ENCODE results near the gene MCM10. TPM values are rescaled to one million over a fixed set of nuclear protein-coding genes. Genes with fewer than 3 reads are reported as not detected.
"Not testable (repeated sequence)": the region's sequence is repeated elsewhere in the genome, so short reads cannot be mapped to it uniquely, and the experiment has no call there.

Gene MCM10
- 0.33 TPM for total RNA-seq

DNA sequence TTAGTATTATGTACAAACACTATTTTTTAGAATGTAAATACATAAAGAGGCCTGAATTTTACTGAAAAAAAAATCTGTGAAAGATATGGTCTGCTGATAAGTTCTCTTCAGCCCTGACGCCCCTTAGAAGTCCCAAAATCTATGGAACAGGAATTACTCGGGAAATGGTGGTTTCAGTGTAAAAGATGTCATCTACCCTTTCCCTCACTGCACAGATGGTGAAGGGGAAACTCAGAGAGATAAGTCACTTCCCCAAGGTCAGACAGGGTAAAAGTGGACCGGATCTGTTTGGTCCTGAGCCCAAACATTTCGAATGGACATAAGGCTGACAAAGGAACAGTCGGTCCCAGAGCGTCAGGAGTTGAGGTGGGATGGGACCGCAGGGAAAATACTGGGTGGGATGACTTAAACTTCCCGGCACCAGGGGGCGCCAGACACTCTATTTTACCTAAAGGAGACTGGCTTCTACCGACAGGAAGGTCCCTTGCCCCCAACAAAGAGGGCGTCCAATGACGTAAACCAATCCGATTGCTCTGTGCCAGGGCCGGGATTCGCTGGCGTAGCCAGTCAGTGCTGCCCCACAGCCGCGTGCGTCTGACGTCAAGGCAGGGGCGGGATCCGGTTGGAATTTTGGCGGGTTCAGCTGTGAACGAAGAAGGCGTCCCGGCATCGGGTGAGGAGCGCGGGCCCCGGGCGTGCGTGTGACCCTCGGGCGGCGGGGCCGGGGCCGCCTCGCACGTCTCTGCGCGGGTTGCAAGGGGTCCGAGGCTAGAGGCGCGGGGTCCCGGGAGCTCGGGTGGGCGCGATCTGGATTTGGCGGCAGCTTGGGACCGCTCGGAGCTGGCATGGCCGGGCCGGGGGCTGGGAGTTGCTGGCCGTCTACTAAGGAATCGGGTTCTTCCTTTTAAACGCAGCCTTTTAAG lies at the start of gene MCM10:
MCM10 (plus strand) TSS at position 625 of the 923 bp plus-strand sequence. CDS start 2,645 bp downstream, outside the sequence.
- DNase-seq (ENCODE audit: low spot score): peak; percentile 99
- ATAC-seq: peak; percentile 98

DNA sequence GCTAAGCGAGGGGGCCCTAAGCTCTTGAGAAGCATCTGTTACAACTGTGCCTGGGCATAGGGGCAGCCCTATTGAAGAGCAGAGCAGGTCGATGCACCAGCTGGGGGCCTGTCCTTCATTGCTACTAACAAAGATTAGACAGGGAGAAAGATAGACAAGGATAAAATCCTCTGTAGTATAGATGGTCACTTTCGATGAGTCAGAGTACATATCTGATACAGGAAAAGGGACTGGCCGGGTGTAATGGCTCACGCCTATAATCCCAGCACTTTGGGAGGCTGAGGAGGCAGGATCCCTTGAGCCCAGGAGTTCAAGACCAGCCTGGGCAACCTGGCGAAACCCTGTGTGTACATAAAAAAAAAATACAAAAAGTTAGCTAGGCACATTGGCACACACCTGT lies 47.8 kb upstream of the MCM10 start:
- ATAC-seq (no peak), DNase-seq (ENCODE audit: low spot score) (no peak)

DNA sequence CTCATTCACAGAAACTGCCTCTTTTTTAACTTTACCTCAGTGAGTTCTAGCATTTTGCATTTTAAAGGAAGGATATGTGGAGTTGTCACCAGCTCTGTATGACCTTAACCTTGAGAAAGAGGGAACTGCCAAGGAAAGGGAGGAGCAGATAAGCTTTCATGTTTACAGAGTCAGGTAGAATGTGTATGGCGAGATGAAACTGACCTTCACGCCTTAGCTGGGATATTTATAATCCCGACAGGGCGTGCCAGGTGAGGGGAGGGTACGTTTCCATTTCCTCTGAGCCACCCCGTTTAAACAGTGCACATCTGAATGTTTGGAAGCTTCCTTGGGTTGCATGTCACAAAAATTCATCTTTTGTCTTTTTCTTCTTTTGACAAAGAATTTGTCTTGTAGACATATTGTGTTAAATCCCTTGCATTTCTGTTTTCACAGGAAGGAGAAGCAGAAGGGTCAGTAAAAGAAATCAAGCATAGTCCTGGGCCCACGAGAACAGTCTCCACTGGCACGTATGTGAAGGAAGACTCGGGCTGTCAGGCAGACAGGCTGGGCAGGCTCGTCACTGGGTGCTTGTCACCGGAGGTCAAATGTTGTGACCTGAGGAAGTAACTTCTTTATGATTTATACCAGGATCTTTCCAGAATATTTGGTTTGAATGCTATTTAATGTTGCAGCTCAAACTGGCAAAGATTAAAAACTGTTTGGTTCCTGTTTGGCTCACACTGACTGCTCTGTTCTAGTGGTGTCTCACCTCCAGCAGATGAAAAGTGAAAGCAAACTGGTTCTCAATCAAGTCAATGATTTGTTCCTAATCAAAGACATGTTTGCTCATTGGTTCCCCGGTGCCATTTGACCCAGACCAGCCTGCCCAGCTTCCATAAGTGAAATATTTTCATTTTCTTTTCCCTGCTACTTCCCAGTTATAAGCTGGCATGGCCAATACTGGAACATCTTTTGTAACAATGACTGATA lies 45.2 kb upstream of the MCM10 start:
- peak; percentile 86 for ATAC-seq
- DNase-seq (ENCODE audit: low spot score): no peak

DNA sequence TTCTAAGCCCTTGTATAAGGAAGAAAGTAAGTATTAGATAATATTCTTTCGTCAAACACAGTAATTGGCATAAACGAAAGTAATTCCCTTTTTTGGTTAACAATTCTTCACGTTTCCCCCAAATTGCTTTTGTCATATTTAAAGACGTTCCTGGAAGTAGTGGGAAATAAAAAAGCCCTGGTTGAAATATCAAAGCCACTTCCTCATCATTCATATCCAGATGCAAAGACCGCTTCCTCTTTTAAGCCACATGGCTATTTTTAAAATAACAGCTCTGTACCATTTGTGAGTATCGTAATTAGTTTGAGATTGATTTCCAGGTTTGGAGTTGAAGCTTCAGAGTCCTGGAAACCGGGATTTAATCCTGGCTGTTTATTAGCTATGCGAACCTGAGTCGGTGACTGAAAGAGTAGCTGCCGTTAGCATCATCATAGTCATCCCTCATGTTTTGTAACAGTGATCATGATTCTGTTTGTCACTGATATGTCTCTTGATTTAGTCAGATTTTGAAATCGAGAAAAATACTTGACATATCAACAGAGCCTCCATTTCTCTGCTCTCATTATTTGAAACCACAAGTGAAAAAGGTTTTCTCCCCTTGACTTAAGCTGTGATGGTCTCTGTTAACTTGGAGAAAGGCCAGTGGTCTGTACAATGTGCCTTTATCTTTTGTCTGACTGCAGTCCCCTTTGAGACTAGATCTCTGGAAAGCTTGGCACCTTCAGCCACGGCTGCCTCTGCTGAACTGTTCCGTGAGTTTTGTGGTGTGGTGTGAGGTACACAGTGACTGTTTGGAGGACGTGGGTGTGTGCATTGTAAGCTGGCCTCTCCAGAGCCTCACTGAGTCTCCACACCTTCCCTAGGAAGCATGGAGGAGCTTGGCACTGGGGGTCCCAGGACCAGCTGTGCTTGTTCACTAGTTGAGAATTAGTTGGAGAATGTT lies 43.2 kb upstream of the MCM10 start:
- ATAC-seq: no peak
- DNase-seq (ENCODE audit: low spot score): no peak

DNA sequence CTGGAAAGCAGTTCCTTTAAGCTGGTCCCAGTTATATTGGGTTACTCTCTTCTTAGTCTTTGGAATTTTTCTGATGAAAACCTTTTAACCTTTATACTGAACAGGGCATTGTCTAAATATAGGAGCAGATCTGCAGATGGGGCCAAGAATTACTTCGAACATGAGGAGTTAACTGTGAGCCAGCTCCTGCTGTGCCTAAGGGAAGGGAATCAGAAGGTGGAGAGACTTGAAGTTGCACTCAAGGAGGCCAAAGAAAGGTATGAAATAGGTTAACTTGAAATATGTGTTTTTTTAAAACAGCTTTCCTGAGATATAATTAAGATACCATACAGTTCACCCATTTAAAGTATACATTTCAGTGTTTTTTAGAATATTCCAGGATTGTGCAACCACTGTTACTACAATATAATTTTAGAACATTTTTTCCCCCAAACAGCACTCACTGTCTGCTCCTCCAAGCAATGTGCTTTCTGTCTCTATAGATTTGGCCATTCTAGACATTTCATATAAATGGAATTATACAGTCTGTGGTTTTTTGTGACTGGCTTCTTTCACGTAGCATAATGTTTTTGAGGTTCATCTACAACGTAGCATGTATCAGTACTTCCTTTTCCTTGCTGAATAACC lies 42.5 kb upstream of the MCM10 start:
- DNase-seq (ENCODE audit: low spot score) (no peak), ATAC-seq (no peak)

DNA sequence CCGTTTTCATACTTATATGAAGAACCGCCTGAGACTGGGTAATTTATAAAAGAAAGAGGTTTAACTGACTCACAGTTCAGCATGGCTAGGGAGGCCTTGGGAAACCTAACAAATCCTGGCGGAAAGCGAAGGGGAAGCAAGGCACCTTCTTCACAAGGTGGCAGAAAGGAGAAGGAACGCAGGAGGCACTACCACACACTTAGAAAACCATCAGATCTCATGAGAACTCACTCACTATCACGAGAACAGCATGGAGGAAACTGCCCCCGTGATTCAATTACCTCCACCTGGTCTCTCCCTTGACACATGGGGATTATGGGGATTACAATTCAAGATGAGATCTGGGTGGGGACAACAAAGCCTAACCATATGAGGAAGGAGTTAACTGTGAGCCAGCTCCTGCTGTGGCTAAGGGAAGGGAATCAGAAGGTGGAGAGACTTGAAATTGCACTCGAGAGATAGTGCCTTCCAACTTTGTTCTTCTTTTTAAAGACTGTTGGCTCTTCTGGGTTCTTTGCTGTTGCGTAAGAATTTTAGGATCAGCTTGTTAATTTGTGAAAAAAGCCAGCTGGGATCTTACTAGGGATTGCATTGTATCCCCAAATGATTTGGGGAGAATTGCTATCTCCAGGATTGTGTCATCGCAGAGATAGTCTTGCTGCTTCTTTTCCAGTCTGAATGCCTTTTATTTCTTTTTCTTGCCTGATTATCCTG lies 40.4 kb upstream of the MCM10 start:
- ATAC-seq: no peak
- DNase-seq (ENCODE audit: low spot score): no peak

DNA sequence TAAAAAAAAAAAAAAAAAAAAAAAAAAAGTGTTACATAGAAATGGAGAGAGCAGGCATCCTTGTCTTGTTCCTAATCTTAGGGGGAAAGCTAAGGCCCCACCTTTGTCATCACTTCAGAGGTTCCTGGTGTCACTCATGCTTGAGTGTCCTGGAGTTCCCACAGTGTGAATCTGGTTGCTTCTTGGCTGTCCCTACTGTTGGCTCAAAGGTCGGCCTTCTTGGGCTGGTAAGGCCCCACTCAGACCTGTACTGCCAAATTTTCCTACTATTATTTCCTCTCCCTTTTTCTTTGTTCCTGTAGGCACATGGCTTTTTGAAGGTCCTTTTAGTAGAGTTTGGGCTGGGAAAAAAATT lies 39.9 kb upstream of the MCM10 start:
- ATAC-seq (peak; percentile 91), DNase-seq (ENCODE audit: low spot score) (no peak)

DNA sequence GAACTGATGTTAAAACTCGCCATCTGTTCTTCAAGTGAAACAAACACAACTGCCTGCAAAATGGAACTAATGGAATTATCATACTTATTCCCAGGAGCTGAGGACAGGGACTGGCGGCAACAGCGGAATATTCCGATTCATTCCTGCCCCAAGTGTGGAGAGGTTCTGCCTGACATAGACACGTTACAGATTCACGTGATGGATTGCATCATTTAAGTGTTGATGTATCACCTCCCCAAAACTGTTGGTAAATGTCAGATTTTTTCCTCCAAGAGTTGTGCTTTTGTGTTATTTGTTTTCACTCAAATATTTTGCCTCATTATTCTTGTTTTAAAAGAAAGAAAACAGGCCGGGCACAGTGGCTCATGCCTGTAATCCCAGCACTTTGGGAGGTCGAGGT lies 24.7 kb upstream of the MCM10 start:
- no peak for DNase-seq (ENCODE audit: low spot score)
- no peak for ATAC-seq

DNA sequence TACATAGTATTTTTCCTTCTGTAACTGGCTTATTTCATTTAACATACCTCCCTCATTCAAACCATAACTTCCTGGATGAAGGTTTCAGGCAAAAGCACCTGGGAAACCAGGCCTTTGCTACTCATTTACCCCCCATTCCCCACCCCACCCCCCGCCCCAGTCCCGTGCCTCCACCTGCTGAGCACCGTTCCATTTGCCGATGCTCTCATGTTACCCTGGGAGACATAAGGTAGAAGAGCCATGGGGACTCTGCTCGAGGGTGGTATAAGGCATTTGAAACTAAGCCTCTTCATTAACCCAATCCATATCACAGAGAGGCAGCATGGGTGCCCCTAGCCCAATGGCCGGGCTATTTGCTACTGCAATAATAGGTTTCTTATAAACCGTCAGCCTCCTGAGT lies 22.2 kb upstream of the MCM10 start:
- DNase-seq (ENCODE audit: low spot score): no peak
- ATAC-seq: no peak

DNA sequence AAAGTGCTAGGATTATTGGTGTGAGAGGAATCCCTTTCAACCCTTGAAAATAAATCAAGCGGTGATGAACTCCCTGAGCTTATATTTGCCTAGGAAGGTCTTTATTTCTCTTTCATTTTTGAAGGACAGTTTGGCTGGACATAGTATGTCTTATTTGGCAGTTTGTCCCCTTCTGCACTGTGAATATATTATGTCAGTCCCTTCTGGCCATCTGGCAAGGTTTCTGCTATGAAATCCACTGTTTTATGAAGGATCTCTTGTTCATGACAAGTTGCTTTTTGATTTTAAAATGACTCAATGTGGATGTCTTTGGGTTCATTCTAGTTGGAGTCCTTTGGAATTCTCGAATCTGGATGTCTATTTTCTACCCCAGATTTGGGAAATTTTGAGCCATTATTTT lies 21.7 kb upstream of the MCM10 start:
- no peak for DNase-seq (ENCODE audit: low spot score)
- no peak for ATAC-seq

DNA sequence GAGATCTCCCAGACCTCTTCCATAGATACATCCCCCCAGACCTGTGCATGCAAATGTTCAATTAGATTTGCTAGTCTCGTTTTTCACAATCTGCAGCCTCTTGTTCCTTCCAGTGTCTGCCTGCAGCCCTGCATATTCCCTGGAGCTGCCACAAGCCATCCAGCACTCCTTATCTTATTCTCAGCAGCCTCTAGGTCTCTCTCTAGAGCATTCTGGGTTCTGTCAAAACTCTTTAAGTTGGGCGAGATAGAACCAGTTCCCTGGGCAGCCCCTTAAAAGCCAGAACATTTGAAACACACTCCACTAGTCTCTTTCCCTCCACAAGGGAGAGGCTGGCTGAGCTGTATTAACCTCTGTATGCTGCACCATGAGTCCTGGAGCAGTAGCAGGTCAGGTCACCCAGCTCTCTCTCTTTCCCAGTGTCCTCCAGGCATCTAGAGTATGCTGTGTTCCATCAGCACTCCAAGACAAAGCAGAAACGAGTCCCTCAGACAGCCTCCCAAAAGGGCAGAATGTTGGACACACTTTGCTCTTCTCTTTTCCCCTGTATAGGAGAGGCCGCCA lies 20.6 kb upstream of the MCM10 start:
- DNase-seq (ENCODE audit: low spot score) (no peak), ATAC-seq (no peak)

DNA sequence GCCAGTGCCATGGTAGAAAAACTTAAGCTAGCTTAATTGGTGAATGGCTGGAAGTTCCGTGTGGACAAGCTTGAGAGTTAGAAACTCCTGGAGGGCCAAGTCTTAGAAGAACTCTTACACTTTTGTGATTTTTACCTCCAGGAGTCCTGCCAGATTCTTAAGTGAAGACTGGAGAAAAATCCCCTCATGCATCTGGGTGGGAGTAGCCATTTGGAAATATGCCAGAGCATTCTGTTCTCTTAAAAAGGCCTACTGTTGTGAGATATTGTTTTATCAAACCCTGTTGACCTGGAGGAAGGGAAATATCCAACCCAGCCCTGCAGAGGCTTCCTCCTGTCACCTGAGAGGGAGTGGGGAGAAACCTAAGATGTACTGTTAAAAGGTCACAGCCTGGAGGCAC lies 17.6 kb upstream of the MCM10 start:
- ATAC-seq (no peak), DNase-seq (ENCODE audit: low spot score) (no peak)

DNA sequence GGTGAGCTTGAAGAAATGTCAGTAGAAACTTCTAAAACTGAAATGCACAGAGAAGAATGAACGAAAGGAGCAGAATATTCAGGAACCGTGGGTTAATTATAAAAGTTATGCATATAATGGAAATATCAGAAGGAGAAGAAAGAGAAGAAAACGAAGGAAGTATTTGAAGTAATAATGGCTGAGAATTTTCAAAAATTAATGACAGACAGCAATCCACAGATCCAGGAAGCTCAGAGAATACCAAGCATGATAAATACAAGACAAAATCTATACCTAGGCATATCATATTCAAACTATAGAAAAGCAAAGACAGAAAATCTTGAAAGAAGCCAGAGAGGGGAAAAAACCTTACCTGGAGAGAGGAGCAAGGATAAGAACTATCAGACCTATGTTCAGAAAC lies 16.5 kb upstream of the MCM10 start:
- no peak for DNase-seq (ENCODE audit: low spot score)
- ATAC-seq: no peak

DNA sequence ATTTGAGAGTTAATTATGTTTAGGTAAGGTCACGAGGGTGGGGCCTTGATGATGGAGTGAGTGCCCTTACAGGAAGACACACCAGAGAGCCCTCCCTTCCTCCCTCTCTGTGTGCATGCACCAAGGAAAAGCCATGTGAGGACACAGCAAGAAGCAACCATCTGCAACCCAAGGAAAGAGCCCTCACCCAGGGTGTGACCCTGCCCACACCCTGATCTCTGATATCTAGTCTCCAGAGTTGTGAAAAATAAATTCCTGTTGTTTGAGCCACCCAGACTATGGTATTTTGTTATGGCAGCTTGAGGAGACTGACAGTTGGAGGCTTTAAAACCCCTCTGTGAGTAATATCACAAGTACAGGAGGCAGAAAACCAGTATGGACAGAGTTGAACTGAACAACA lies 15.0 kb upstream of the MCM10 start:
- no peak for ATAC-seq
- DNase-seq (ENCODE audit: low spot score): no peak

DNA sequence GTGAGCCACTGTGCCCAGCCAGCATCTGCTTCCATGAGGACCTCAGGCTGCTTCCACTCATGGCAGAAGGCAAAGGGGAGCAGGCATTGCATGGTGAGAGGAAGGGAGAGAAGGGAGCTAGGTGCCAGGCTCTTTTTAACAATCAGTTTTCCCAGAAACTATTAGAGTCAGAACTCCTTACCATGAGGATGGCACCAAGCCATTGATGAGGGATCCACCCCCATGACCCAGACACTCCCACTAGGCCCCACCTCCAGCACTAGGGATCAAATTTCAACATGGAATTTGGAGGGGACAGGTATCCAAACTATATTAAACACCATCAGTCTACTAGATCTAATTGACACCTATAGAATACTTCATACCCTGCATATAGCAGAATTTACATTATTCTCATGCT lies 14.2 kb upstream of the MCM10 start:
- no peak for ATAC-seq
- DNase-seq (ENCODE audit: low spot score): no peak

DNA sequence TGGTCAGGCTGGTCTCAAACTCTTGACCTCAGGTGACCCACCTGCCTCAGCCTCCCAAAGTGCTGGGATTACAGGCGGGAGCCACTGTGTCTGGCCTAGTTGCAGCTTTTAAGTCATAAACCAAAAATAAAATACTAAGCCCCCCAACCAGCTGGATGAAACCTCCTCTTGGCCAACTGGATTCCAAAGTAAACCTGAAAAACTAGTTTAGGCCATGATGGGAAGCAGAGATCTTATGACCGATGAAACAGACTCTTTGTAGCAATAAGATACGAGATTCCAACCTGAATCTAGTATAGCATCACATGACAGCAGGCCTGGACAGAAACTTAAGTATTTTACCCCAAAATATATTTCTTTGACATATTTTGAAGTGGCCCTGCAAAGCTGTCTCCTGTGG lies 9.1 kb upstream of the MCM10 start:
- DNase-seq (ENCODE audit: low spot score) (no peak), ATAC-seq (no peak)

DNA sequence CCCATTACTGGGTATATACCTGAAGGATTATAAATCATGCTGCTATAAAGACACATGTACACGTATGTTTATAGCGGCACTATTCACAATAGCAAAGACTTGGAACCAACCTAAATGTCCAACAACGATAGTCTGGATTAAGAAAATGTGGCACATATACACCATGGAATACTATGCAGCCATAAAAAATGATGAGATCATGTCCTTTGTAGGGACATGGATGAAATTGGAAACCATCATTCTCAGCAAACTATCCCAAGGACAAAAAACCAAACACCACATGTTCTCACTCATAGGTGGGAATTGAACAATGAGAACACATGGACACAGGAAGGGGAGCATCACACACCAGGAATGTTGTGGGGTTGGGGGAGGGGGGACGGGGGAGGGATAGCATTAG lies 5.5 kb upstream of the MCM10 start:
- DNase-seq (ENCODE audit: low spot score); ATAC-seq: not testable (repeated sequence)

DNA sequence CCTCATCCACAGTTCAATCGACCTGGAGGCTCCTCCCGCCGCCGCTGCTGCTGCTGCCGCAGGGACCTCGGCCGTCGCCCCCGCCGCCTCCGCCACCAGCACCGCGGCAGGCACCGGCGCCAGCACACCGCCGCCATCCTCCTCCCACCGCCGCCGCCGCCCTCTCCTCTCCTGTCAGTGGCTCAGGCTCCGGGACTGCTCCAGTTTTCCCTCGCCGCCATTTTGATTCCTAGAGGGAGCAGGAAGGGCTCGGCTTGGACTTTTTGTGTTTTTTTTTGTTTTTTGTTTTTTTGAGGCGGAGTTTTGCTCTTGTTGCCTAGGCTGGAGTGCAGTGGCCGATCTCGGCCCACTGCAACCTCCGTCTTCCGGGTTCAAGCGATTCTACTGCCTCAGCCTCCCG lies 3.0 kb upstream of the MCM10 start:
- DNase-seq (ENCODE audit: low spot score) (no peak), ATAC-seq (peak; percentile 12)

DNA sequence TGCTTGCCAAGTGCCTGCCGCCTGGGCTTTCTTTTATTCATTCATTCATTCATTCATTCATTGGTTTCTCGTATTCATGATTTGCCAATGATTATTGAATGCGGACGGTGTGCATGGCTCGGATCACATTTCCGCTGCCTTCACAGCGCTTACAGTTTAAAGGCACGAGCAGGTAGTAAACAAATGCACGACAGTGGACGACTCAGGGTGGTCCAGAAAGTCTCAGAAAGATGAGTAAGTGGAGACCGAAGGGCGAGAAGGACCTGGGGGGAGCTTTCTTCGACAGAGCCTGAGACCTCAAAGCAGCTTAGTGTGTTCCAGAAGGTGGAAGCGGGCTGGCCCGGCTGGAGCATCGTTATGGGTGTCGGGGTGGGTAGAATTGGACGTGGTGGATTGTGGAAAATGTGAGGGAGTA lies 506 bp downstream of the MCM10 start:
- no peak for DNase-seq (ENCODE audit: low spot score)
- ATAC-seq: no peak
